HCT116 (cell line): ENCODE results near the gene ZFP28. TPM values are rescaled to one million over a fixed set of nuclear protein-coding genes. Genes with fewer than 3 reads are reported as not detected.

Experiments used
- ATAC-seq: fragments of 200-7000 bp; cut with Tn5 transposase; 2 replicates; pipeline ENCODE4 v1.9.1; 2020; ENCODE audit warnings: mild to moderate bottlenecking, moderate library complexity
- BruUV-seq: library from RNA; stranded (reverse); fragments of 400-500 nt; replicated peaks from 2 replicates; lab custom pipeline; 2021; lab: Mats Ljungman, UMichigan
- CTCF ChIA-PET: fragments of 300-600 bp; sonication (Branson Sonifier 250); formaldehyde crosslinking; loops from one replicate; lab custom pipeline; 2021; ENCODE audit warnings: antibody characterized with exemption; lab: Charles Lee
- POLR2A ChIA-PET: fragments of 300-600, 350-600 bp; sonication (Branson Sonifier 250); formaldehyde crosslinking; loops from one replicate; lab custom pipeline; 2021; ENCODE audit warnings: antibody characterized with exemption; lab: Charles Lee
- RAD21 ChIA-PET, 2 experiments: fragments of 300-600 bp; sonication (Branson Sonifier 250); formaldehyde crosslinking; loops; one replicate each; lab custom pipeline; 2023; ENCODE audit warnings: low total read pairs in 2 of 2; ENCODE audit not compliant: uncharacterized antibody in 2 of 2, unreplicated experiment in 2 of 2, low non-redundant PET in 1 of 2; lab: Charles Lee
- DNase-seq: peaks from one replicate; pipeline ENCODE4 v3.0.0-alpha.2; 2010; ENCODE audit warnings: low read depth, low spot score
- H2AFZ ChIP-seq: fragments of 200-600 bp; shearing (Covaris generic), sonication (generic); 2 replicates; pipeline ENCODE4 v1.6.1; 2017; ENCODE audit warnings: low read depth, mixed run types, mixed read lengths, antibody characterized with exemption, low read length; ENCODE audit not compliant: poor library complexity, severe bottlenecking
- H3K27ac ChIP-seq: 2 replicates; pipeline ENCODE4 v1.5.1; 2012; ENCODE audit warnings: low read depth, low read length
- H3K27me3 ChIP-seq: fragments of 200-600 bp; sonication (generic); 2 replicates; pipeline ENCODE4 v1.6.1; 2016; ENCODE audit warnings: mixed run types, low read length, mixed read lengths; ENCODE audit not compliant: insufficient read depth
- H3K36me3 ChIP-seq, 2 experiments: fragments of 200-500 bp in 1 of 2; fragments of 200-600 bp in 1 of 2; sonication (Bioruptor generic) in 1 of 2; sonication (generic) in 1 of 2; 2 replicates each; pipeline versions ENCODE4 v1.5.1 to v1.6.1; 2014 to 2016; ENCODE audit warnings: low read length in 2 of 2, inconsistent platforms in 1 of 2, mixed read lengths in 1 of 2, mixed run types in 1 of 2; ENCODE audit not compliant: insufficient read depth in 2 of 2, control insufficient read depth in 1 of 2
- H3K4me1 ChIP-seq, 2 experiments: fragments of 200-600 bp in 1 of 2; sonication (generic) in 1 of 2; 2 replicates each; pipeline versions ENCODE4 v1.5.1 to v1.6.1; 2012 to 2017; ENCODE audit warnings: low read length in 2 of 2, inconsistent platforms in 1 of 2, mild to moderate bottlenecking in 1 of 2, mixed read lengths in 1 of 2, mixed run types in 1 of 2, moderate library complexity in 1 of 2; ENCODE audit not compliant: insufficient read depth in 2 of 2, control insufficient read depth in 1 of 2
- H3K4me2 ChIP-seq: fragments of 200-600 bp; sonication (generic); 2 replicates; pipeline ENCODE4 v1.6.1; 2017; ENCODE audit warnings: mixed run types, low read length, mixed read lengths
- H3K4me3 ChIP-seq, 2 experiments: fragments of 200-600 bp in 1 of 2; sonication (generic) in 1 of 2; replicated peaks in 1 of 2; 2 replicates each; pipeline ENCODE4 v1.5.1; 2011 to 2016; ENCODE audit warnings: low read length in 2 of 2, control low read depth in 1 of 2, low read depth in 1 of 2, mild to moderate bottlenecking in 1 of 2, mixed read lengths in 1 of 2, mixed run types in 1 of 2
- H3K79me2 ChIP-seq: fragments of 200-600 bp; sonication (generic); 2 replicates; pipeline ENCODE4 v1.6.1; 2017; ENCODE audit warnings: mild to moderate bottlenecking, mixed run types, low read length, moderate library complexity, mixed read lengths; ENCODE audit not compliant: insufficient read depth
- H3K9ac ChIP-seq: fragments of 200-600 bp; sonication (generic); 2 replicates; pipeline ENCODE4 v1.6.1; 2016; ENCODE audit warnings: low read length, mixed read lengths
- H3K9me2 ChIP-seq: fragments of 200-600 bp; sonication (generic), shearing (Covaris generic); 2 replicates; pipeline ENCODE4 v1.6.1; 2017; ENCODE audit warnings: mixed run types, mild to moderate bottlenecking, moderate library complexity; ENCODE audit not compliant: insufficient read depth
- H3K9me3 ChIP-seq, 2 experiments: fragments of 200-500 bp in 1 of 2; fragments of 200-600 bp in 1 of 2; sonication (Bioruptor generic) in 1 of 2; sonication (generic) in 1 of 2; 2 replicates each; pipeline ENCODE4 v1.6.1; 2014 to 2017; ENCODE audit warnings: low read length in 2 of 2, mixed read lengths in 2 of 2, inconsistent platforms in 1 of 2, low read depth in 1 of 2, mild to moderate bottlenecking in 1 of 2, mixed run types in 1 of 2, moderate library complexity in 1 of 2; ENCODE audit not compliant: control insufficient read depth in 1 of 2, insufficient read depth in 1 of 2
- H4K20me1 ChIP-seq: fragments of 200-600 bp; sonication (generic), shearing (Covaris generic); 2 replicates; pipeline ENCODE4 v1.6.1; 2017; ENCODE audit warnings: mixed run types, mild to moderate bottlenecking, moderate library complexity; ENCODE audit not compliant: insufficient read depth
- ATF3 ChIP-seq: IDR thresholded peaks from 2 replicates; pipeline ENCODE4 v1.6.1; 2012
- EZH2phosphoT487 ChIP-seq: fragments of 200-600 bp; IDR thresholded peaks from 2 replicates; pipeline ENCODE4 v1.6.1; 2018; ENCODE audit warnings: antibody characterized with exemption, borderline replicate concordance
- YY1 ChIP-seq: IDR thresholded peaks from 2 replicates; pipeline ENCODE4 v1.6.1; 2011; ENCODE audit warnings: low read length, low read depth, moderate library complexity, mild to moderate bottlenecking; ENCODE audit not compliant: insufficient replicate concordance; ENCODE audit errors: extremely low read depth
- ZNF274 ChIP-seq: fragments of 200-500 bp; sonication (Bioruptor generic); IDR thresholded peaks from 2 replicates; pipeline ENCODE4 v1.6.1; 2014; ENCODE audit warnings: mild to moderate bottlenecking, low read depth, low read length, inconsistent platforms
- intact Hi-C: fragments of 100-400 bp; cut with micrococcal nuclease; formaldehyde crosslinking; loops from 2 replicates; pipeline ENCODE4 v1.10.0; 2022
- total RNA-seq: library from RNA; stranded (reverse); gene quantifications from one replicate; pipeline ENCODE4 v1.2.1, GENCODE V29; 2021; ENCODE audit not compliant: unreplicated experiment
- TF ChIP-seq, protein P1 (sequence below): IDR thresholded peaks from 2 replicates; pipeline ENCODE4 v1.6.1; 2012; ENCODE audit warnings: low read depth

The ZFP28 gene
- total RNA-seq, 1 experiment from 2014 or later, result not detected

DNA sequence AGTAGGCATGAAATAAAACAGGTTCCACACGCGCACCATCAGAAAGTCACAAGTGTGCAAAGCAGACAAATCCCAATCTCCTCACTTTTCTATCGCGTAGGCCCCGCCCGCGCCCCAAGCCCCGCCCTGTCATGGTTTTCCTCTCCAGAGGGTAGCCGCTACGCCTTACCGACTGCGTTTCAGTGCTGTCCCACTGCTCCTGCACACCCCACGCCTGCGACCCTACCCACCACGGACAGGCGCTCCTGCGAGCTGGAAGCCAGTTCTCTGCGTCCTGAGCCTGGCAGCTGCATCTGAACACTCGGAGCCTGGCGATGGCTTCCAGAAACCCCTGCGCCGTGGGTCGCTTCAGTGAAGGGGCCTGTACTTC is 28.1 kb downstream of the ZFP28 start:
- H3K4me2 ChIP-seq, result no peak overlapping the region

More for the DNA sequence above, 28.1 kb downstream of the ZFP28 start:
- RAD21 ChIA-PET, result no interaction called here
- ATAC-seq (no peak), DNase-seq (no peak)
- POLR2A ChIA-PET, result no interaction called here
- Histone ChIP-seq H3K4me3 (no peak overlapping the region), H3K27ac (no peak overlapping the region), H3K36me3 (no peaks in the 10 kb centered on the region), H3K79me2 (no peaks in the 10 kb centered on the region), H3K4me1 (no peaks in the 10 kb centered on the region), H4K20me1 (no peaks in the 10 kb centered on the region), H3K9ac (no peak overlapping the region), H2AFZ (no peak overlapping the region), H3K27me3 (no peaks in the 10 kb centered on the region), H3K9me3 (peaks cover 13 to 32% of the 10 kb centered on the region in 2 experiments; a peak in 2 of 4 replicates), H3K9me2 (no peaks in the 10 kb centered on the region)
- CTCF ChIA-PET, result no interaction called here
- TF ChIP-seq EZH2phosphoT487 (no peak), ZNF274 (no peak), YY1 (no peak), ATF3 (no peak)
- TF ChIP-seq, protein P1, sequence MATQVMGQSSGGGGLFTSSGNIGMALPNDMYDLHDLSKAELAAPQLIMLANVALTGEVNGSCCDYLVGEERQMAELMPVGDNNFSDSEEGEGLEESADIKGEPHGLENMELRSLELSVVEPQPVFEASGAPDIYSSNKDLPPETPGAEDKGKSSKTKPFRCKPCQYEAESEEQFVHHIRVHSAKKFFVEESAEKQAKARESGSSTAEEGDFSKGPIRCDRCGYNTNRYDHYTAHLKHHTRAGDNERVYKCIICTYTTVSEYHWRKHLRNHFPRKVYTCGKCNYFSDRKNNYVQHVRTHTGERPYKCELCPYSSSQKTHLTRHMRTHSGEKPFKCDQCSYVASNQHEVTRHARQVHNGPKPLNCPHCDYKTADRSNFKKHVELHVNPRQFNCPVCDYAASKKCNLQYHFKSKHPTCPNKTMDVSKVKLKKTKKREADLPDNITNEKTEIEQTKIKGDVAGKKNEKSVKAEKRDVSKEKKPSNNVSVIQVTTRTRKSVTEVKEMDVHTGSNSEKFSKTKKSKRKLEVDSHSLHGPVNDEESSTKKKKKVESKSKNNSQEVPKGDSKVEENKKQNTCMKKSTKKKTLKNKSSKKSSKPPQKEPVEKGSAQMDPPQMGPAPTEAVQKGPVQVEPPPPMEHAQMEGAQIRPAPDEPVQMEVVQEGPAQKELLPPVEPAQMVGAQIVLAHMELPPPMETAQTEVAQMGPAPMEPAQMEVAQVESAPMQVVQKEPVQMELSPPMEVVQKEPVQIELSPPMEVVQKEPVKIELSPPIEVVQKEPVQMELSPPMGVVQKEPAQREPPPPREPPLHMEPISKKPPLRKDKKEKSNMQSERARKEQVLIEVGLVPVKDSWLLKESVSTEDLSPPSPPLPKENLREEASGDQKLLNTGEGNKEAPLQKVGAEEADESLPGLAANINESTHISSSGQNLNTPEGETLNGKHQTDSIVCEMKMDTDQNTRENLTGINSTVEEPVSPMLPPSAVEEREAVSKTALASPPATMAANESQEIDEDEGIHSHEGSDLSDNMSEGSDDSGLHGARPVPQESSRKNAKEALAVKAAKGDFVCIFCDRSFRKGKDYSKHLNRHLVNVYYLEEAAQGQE, result no peak
- intact Hi-C loops, result no loop called here
- no TSS peak for BruUV-seq
